ENCODE measurements around the gene PIP4P1.

Gene PIP4P1

DNA sequence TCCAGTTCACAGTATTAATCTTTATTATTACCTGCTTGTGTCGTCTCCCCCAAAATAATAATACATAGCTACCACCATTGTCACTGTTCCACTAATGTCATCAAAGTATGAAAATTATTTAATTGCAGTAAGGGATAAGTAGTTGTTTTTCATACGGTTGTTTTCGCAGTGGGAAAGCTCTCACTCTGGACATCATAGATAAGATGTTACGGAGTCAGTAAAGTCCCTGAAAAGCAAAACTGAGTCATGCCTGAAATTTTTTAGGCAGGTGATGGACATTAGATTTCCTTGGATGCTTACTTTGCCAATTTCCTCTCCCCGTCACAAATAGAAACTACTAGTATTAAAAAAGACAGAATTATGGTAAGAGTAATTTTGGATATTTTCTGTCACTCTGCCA, 21.1 kb upstream of the PIP4P1 start:
- H3K27ac ChIP-seq (ENCODE audit: low read length) = no peak overlapping the region
- no peak overlapping the region for H3K9ac ChIP-seq (ENCODE audit: low read length)
- H3K27me3 ChIP-seq (replicated peaks; ENCODE audit: insufficient read depth, low read length) = no peaks in the 10 kb centered on the region
- no peak overlapping the region for H3K4me3 ChIP-seq (ENCODE audit: low read length)
- no peak for DNase-seq
- no peaks in the 10 kb centered on the region for H3K9me2 ChIP-seq (replicated peaks; ENCODE audit: insufficient read depth, low read length)
- H3K4me1 ChIP-seq (ENCODE audit: low read length) = no peaks in the 10 kb centered on the region
- no peak overlapping the region for H3K4me2 ChIP-seq (ENCODE audit: low read depth, low read length)
- H2AFZ ChIP-seq (ENCODE audit: low read length) = no peak overlapping the region
- H3K9me3 ChIP-seq (replicated peaks; ENCODE audit: insufficient read depth, low read length) = no peaks in the 10 kb centered on the region
- no peaks in the 10 kb centered on the region for H4K20me1 ChIP-seq (ENCODE audit: insufficient read depth, low read length)
- TF ChIP-seq EZH2phosphoT487 (IDR thresholded peaks at IDR 0.05; ENCODE audit: low read length) = no peak
- TF ChIP-seq, protein P1, sequence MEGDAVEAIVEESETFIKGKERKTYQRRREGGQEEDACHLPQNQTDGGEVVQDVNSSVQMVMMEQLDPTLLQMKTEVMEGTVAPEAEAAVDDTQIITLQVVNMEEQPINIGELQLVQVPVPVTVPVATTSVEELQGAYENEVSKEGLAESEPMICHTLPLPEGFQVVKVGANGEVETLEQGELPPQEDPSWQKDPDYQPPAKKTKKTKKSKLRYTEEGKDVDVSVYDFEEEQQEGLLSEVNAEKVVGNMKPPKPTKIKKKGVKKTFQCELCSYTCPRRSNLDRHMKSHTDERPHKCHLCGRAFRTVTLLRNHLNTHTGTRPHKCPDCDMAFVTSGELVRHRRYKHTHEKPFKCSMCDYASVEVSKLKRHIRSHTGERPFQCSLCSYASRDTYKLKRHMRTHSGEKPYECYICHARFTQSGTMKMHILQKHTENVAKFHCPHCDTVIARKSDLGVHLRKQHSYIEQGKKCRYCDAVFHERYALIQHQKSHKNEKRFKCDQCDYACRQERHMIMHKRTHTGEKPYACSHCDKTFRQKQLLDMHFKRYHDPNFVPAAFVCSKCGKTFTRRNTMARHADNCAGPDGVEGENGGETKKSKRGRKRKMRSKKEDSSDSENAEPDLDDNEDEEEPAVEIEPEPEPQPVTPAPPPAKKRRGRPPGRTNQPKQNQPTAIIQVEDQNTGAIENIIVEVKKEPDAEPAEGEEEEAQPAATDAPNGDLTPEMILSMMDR (IDR thresholded peaks at IDR 0.05; ENCODE audit: low read length) = no peak
- no peak for TF ChIP-seq EZH2 (optimal IDR thresholded peaks at IDR 0.05; ENCODE audit: low read depth, low read length)
- H3F3A ChIP-seq (ENCODE audit: insufficient read depth, low read length) = no peaks in the 10 kb centered on the region
- H3K79me2 ChIP-seq (ENCODE audit: low read length) = no peaks in the 10 kb centered on the region
- H3K36me3 ChIP-seq (replicated peaks; ENCODE audit: insufficient read depth, low read length) = no peaks in the 10 kb centered on the region

DNA sequence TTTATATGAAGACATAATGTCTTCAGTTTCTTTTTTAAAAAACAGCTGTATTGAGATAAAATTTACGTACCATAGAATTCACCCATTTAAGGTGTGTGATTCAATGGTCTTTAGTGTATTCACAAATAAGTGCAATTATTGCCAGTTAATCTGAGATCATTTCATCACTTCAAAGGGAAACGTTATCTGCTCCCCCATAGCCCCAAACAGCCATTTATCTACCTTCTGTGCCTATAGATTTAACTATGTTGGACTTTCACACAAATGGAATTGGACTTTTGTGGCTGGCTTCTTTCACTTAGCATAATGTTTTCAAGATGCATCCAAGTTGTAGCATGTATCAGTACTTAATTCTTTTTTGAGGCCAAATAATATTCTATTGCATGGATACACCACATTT, 17.7 kb upstream of the PIP4P1 start:
- no peaks in the 10 kb centered on the region; the same call in 1 of the 2 replicates for H3K36me3 ChIP-seq (replicated peaks; ENCODE audit: insufficient read depth, low read length)

DNA sequence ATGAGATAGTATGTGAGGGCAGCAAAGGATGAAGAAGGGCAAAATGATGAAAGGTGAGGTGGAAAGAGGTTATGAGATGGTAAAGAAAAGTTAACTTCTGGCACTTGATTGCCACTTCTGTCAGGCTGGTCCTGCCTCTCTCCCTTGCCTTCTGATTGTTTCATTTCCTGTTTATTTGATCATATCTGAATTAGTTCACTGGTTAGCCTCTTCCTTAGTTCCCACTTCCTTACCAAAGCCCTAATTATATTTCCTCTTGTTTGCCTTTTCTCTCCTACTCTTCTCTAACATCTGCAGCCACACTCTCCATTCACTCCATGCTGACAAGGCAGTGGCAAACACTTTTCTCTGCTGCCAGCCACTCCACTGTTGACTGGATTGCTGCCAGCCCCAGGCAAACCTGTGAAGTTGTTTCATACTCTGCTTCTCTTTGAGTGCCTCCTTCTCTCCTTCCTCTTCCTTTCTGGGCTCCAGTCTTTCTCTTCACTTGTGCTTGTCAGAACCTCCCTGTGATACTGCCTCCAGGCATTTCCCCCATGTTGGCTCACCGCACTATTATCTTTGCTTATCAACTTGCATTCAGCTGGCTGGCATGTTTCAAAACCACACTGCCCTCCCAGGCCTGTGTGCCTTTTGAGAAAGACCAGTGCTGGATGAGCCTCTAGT, 16.1 kb upstream of the PIP4P1 start:
- TF ChIP-seq EZH2phosphoT487 (IDR thresholded peaks at IDR 0.05; ENCODE audit: low read length) (no peak), EZH2 (optimal IDR thresholded peaks at IDR 0.05; ENCODE audit: low read depth, low read length) (no peak)
- TF ChIP-seq, protein P1 (IDR thresholded peaks at IDR 0.05; ENCODE audit: low read length) = no peak
- Histone ChIP-seq H3K27ac (ENCODE audit: low read length) (no peak overlapping the region), H3K9ac (ENCODE audit: low read length) (no peak overlapping the region), H3K4me2 (ENCODE audit: low read depth, low read length) (no peak overlapping the region), H3K36me3 (replicated peaks; ENCODE audit: insufficient read depth, low read length) (no peaks in the 10 kb centered on the region; the same call in 1 of the 2 replicates), H3K9me3 (replicated peaks; ENCODE audit: insufficient read depth, low read length) (no peaks in the 10 kb centered on the region), H4K20me1 (ENCODE audit: insufficient read depth, low read length) (no peaks in the 10 kb centered on the region), H3K4me1 (ENCODE audit: low read length) (no peaks in the 10 kb centered on the region), H3F3A (ENCODE audit: insufficient read depth, low read length) (no peaks in the 10 kb centered on the region), H3K79me2 (ENCODE audit: low read length) (peaks cover 7% of the 10 kb centered on the region), H3K27me3 (replicated peaks; ENCODE audit: insufficient read depth, low read length) (no peaks in the 10 kb centered on the region), H3K9me2 (replicated peaks; ENCODE audit: insufficient read depth, low read length) (no peaks in the 10 kb centered on the region), H3K4me3 (ENCODE audit: low read length) (no peak overlapping the region), H2AFZ (ENCODE audit: low read length) (no peak overlapping the region)
- no peak for DNase-seq

More for the DNA sequence above, 17.7 kb upstream of the PIP4P1 start:
- no peaks in the 10 kb centered on the region for H3F3A ChIP-seq (ENCODE audit: insufficient read depth, low read length)
- TF ChIP-seq, protein P1 (IDR thresholded peaks at IDR 0.05; ENCODE audit: low read length) = no peak
- TF ChIP-seq EZH2phosphoT487 (IDR thresholded peaks at IDR 0.05; ENCODE audit: low read length) (no peak), EZH2 (optimal IDR thresholded peaks at IDR 0.05; ENCODE audit: low read depth, low read length) (no peak)
- H3K9me3 ChIP-seq (replicated peaks; ENCODE audit: insufficient read depth, low read length) = no peaks in the 10 kb centered on the region
- no peaks in the 10 kb centered on the region for H3K4me1 ChIP-seq (ENCODE audit: low read length)
- DNase-seq = no peak
- no peaks in the 10 kb centered on the region; the same call in 1 of the 2 replicates for H3K79me2 ChIP-seq (ENCODE audit: low read length)
- no peak overlapping the region for H2AFZ ChIP-seq (ENCODE audit: low read length)
- no peak overlapping the region for H3K9ac ChIP-seq (ENCODE audit: low read length)
- no peaks in the 10 kb centered on the region for H3K27me3 ChIP-seq (replicated peaks; ENCODE audit: insufficient read depth, low read length)
- no peaks in the 10 kb centered on the region for H4K20me1 ChIP-seq (ENCODE audit: insufficient read depth, low read length)
- H3K4me2 ChIP-seq (ENCODE audit: low read depth, low read length) = no peak overlapping the region
- no peaks in the 10 kb centered on the region for H3K9me2 ChIP-seq (replicated peaks; ENCODE audit: insufficient read depth, low read length)
- H3K4me3 ChIP-seq (ENCODE audit: low read length) = no peak overlapping the region
- H3K27ac ChIP-seq (ENCODE audit: low read length) = no peak overlapping the region

Data from MM.1S (cell line).